GM06990 (cell line): Measurements from ENCODE around the gene PIAS2.

Source experiments
- DNase-seq: peaks from one replicate; pipeline ENCODE4 v3.0.0-alpha.2; 2011; ENCODE audit not compliant: insufficient read length; ENCODE audit errors: extremely low read depth
- H3K27me3 ChIP-seq: replicated peaks from 2 replicates; pipeline ENCODE4 v1.6.0; 2011; ENCODE audit warnings: low read length; ENCODE audit not compliant: control insufficient read depth, insufficient read depth
- H3K36me3 ChIP-seq: 2 replicates; pipeline ENCODE4 v1.5.1; 2011; ENCODE audit warnings: low read length; ENCODE audit not compliant: control insufficient read depth, insufficient read depth
- H3K4me3 ChIP-seq: replicated peaks from 2 replicates; pipeline ENCODE4 v1.5.1; 2011; ENCODE audit warnings: low read depth, mild to moderate bottlenecking, control low read depth, low read length
- TF ChIP-seq, protein P1 (sequence below): IDR thresholded peaks from 2 replicates; pipeline ENCODE4 v1.5.1; 2011; ENCODE audit warnings: low read length, control low read depth, mild to moderate bottlenecking, inconsistent platforms; ENCODE audit not compliant: insufficient read depth, poor library complexity, severe bottlenecking

PIAS2 gene

DNA sequence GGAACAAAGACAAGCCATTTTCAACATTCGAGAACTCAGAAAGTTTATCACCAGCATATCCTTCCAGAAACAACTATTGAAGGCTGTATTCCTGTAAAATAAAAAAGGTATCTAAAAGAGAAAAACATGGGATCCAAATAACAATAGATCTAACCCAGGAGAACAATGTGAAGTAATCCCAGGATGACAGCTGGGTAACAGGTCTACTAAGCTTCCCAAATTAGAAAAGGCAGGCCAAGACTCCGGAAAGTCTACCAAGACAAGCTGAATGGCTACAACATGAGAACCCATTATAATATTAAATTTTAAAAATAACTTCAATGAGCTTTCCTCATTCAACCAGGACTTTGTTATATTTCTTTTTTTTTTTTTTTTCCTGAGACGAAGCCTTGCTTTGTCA lies 6.5 kb downstream of the PIAS2 start:
- Histone ChIP-seq H3K27me3 (no peaks in the 10 kb centered on the region), H3K4me3 (no peak overlapping the region), H3K36me3 (no peaks in the 10 kb centered on the region)
- DNase-seq: no peak
- TF ChIP-seq, protein P1, sequence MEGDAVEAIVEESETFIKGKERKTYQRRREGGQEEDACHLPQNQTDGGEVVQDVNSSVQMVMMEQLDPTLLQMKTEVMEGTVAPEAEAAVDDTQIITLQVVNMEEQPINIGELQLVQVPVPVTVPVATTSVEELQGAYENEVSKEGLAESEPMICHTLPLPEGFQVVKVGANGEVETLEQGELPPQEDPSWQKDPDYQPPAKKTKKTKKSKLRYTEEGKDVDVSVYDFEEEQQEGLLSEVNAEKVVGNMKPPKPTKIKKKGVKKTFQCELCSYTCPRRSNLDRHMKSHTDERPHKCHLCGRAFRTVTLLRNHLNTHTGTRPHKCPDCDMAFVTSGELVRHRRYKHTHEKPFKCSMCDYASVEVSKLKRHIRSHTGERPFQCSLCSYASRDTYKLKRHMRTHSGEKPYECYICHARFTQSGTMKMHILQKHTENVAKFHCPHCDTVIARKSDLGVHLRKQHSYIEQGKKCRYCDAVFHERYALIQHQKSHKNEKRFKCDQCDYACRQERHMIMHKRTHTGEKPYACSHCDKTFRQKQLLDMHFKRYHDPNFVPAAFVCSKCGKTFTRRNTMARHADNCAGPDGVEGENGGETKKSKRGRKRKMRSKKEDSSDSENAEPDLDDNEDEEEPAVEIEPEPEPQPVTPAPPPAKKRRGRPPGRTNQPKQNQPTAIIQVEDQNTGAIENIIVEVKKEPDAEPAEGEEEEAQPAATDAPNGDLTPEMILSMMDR: no peak

DNA sequence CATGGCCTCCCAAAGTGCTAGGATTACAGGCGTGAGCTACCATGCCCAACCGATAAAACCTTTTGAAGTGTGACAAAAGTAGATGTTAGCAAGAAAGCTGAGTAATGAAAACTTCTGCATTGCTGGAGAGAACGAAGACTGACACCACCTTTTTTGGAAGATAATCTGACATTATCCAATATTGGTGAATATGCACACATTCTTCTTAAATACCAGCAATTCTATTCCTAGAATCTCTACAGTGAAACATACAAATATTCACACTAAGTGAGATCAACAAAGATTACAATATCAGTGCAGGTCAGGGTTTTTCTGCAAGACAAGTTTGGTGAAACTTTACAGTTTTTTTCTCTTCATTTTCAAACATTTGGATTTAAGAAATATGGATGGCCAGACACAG lies 7.8 kb downstream of the PIAS2 start:
- Histone ChIP-seq H3K4me3 (no peak overlapping the region), H3K27me3 (no peaks in the 10 kb centered on the region), H3K36me3 (no peaks in the 10 kb centered on the region)
- no peak for DNase-seq
- TF ChIP-seq, protein P1: no peak

DNA sequence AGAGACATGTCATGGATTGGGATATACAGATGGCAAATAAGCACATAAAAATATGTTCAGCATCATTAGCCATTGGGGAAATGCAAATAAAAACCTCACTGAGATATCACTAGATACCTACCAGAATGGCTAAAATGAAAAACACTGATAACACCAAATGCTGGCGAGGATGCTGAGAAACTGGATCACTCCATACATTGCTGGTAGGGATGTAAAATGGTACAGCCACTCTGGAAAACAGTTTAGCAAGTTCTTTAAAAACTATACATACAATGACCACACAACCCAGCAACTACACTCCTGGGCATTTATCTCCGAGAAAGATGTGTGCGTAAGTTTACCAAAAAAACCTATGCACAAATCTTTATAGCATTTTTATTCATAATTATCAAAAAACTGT lies 13.9 kb downstream of the PIAS2 start:
- DNase-seq: no peak
- TF ChIP-seq, protein P1: no peak
- no peak overlapping the region for H3K4me3 ChIP-seq
- H3K27me3 ChIP-seq: no peaks in the 10 kb centered on the region
- H3K36me3 ChIP-seq: no peaks in the 10 kb centered on the region

DNA sequence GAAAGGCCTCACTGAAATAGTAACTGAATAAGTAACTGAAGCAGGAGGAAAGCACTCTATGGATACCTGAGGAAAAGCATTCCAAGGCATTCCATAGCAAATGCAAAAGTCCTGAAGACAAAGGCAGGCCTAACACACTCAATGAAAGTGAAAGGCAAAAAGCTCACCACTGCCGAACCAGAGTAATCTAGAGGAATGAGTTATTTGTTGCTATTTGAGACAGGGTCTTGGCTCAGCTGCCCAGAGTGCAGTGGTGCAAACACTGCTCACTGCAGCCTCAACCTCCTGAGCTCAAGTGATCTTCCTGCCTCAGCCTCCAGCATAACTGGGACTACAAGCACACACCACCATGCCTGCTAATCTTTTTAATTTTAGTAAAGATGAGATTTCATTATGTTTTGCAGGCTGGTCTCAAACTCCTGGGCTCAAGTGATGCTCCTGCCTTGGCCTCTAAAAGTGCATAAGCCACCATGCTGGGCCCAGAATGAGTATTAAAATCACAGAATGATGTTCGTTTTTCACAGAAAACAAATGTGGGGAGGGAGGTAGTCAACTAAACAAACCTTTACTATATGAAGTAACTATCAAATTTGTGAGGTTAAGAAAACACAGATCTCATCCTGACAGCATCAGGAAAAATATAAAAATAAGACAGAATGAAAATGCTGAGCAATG lies 17.9 kb downstream of the PIAS2 start:
- Histone ChIP-seq H3K36me3 (no peaks in the 10 kb centered on the region), H3K4me3 (no peak overlapping the region; the same call in 1 of the 2 replicates)
- DNase-seq: no peak

DNA sequence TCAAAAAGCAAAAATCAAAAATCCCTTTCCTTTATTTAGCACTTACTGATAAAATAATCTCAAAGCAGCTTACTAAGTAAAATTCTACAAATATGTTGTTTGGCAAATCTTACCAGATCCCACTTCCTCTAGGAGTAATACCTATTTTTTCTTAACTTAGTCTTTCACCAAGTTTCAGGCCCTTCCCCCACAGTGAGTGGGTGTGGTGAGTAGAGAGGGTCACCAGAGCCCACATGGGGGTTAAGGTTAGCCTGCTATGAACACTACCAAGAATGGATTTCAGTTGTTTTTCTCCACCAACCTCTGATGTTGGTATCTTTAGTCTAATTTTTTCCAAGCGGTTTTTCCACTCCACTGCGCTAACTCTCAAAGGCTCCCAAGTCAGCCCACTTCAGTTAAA lies 23.2 kb downstream of the PIAS2 start:
- Histone ChIP-seq H3K36me3 (no peaks in the 10 kb centered on the region; the same call in 1 of the 2 replicates), H3K4me3 (no peak overlapping the region), H3K27me3 (no peaks in the 10 kb centered on the region)
- no peak for DNase-seq
- TF ChIP-seq, protein P1: no peak

More for the DNA sequence above, 17.9 kb downstream of the PIAS2 start:
- H3K27me3 ChIP-seq: no peaks in the 10 kb centered on the region
- TF ChIP-seq, protein P1: no peak

DNA sequence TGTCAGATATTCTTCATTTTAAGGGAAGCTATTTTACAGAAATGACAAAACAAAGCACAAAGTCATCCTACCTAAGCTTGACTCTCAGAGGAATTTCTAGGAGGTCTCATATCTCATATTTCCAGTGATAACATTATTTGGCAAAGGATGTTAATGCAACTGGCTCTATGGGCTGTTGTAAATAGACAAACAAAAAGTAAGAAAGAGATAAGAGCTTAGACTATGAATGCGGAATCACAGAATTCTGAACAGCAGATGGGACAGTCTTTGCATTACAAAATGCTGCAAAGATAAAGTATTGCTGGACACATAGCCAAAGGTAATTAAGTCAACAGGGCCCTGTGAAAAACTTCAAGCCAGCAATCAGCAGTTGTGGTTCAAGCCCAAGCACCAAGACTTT lies 23.9 kb downstream of the PIAS2 start:
- no peak for DNase-seq
- TF ChIP-seq, protein P1: no peak
- H3K36me3 ChIP-seq: peaks cover 4% of the 10 kb centered on the region
- H3K4me3 ChIP-seq: no peak overlapping the region
- H3K27me3 ChIP-seq: no peaks in the 10 kb centered on the region
